K562 (cell line): ENCODE results near the gene TEX14. TPM values are rescaled to one million over a fixed set of nuclear protein-coding genes. Genes with fewer than 3 reads are reported as not detected.

ENCODE experiments used
- E2F5 ChIP-seq: sonication (generic); formaldehyde crosslinking; IDR thresholded peaks from 2 replicates; pipeline ENCODE4 v1.8.0; 2022; ENCODE audit warnings: mild to moderate bottlenecking, missing genetic modification reagents
- HNRNPL ChIP-seq: fragments of 200-400 bp; formaldehyde crosslinking; IDR thresholded peaks from 2 replicates; pipeline ENCODE4 v1.6.1; 2017; ENCODE audit warnings: low read depth, mild to moderate bottlenecking, low read length
- MBD2 ChIP-seq: sonication (generic); IDR thresholded peaks from 2 replicates; pipeline ENCODE4 v1.6.1; 2016; ENCODE audit warnings: low read depth, borderline replicate concordance
- MTA1 ChIP-seq: fragments of 450-650 bp; IDR thresholded peaks from 2 replicates; pipeline ENCODE4 v1.6.1; 2017; ENCODE audit warnings: borderline replicate concordance
- PCBP1 ChIP-seq: fragments of 200-400 bp; formaldehyde crosslinking; IDR thresholded peaks from 2 replicates; pipeline ENCODE4 v1.6.1; 2018; ENCODE audit warnings: mild to moderate bottlenecking, low read depth, low read length; ENCODE audit not compliant: poor library complexity, severe bottlenecking
- PHB2 ChIP-seq: fragments of 450-650 bp; IDR thresholded peaks from 2 replicates; pipeline ENCODE4 v1.6.1; 2017; ENCODE audit warnings: low read depth
- SP2 ChIP-seq: IDR thresholded peaks from 2 replicates; pipeline ENCODE4 v1.6.1; 2011; ENCODE audit warnings: mild to moderate bottlenecking, low read depth, low read length, moderate library complexity; ENCODE audit not compliant: poor library complexity, severe bottlenecking; ENCODE audit errors: extremely low read depth
- ZNF121 ChIP-seq: sonication (generic); formaldehyde crosslinking; conservative IDR thresholded peaks from 2 replicates; pipeline ENCODE4 v1.8.0; 2022; ENCODE audit warnings: missing genetic modification reagents
- ZNF140 ChIP-seq: fragments of 250-450 bp; sonication (Bioruptor Pico); IDR thresholded peaks from 2 replicates; pipeline ENCODE4 v1.8.0; 2021; ENCODE audit warnings: moderate library complexity, mild to moderate bottlenecking, inconsistent platforms
- ZNF318 ChIP-seq, 2 experiments: fragments of 450-650 bp; IDR thresholded peaks; 2 replicates each; pipeline ENCODE4 v1.6.1; 2016; ENCODE audit warnings: mild to moderate bottlenecking in 2 of 2, borderline replicate concordance in 1 of 2, low read depth in 1 of 2, moderate library complexity in 1 of 2
- ZNF512 ChIP-seq: IDR thresholded peaks from 2 replicates; pipeline ENCODE4 v1.6.1; 2016; ENCODE audit warnings: missing genetic modification characterization, missing compliant biosample characterization
- ZNF639 ChIP-seq, 2 experiments: fragments of 200-800 bp in 1 of 2; sonication (Bioruptor generic) in 1 of 2; sonication (generic) in 1 of 2; formaldehyde crosslinking in 1 of 2; IDR thresholded peaks in 1 of 2; conservative IDR thresholded peaks in 1 of 2; 2 replicates each; pipeline versions ENCODE4 v1.5.0 to v1.6.1; 2016 to 2020; ENCODE audit warnings: missing compliant biosample characterization in 1 of 2, missing genetic modification characterization in 1 of 2, missing genetic modification reagents in 1 of 2
- polyA plus RNA-seq, 8 experiments: library from polyadenylated mRNA; depleted of rRNA in 4 of 8; stranded (reverse) in 5 of 8; unstranded in 3 of 8; fragments of >200 nt; fragmentation: Nextera tagmentation in 2 of 8; fragmentation: Illumina TruSeq in 1 of 8; extraction: Ambion mirVana in 2 of 8; extraction: Trizol in 1 of 8; gene quantifications; 2 replicates each; pipeline versions ENCODE4 v1.2.1 to v1.2.3, GENCODE V29; 2011 to 2014; ENCODE audit warnings: inconsistent platforms in 1 of 8, missing spikeins in 1 of 8
- total RNA-seq, 7 experiments: library from RNA; depleted of rRNA in 6 of 7; stranded (reverse); fragments of >200 nt in 6 of 7; fragmentation: Illumina TruSeq in 2 of 7; extraction: Trizol in 2 of 7; gene quantifications; 2 replicates each; pipeline versions ENCODE4 v1.2.1 to v1.2.3, GENCODE V29; 2011 to 2021; ENCODE audit warnings: low replicate concordance in 1 of 7

The TEX14 gene
- total and polyA plus RNA-seq, 9 of the 15 experiments (the other 6 are each of a cell fraction or from before 2014, with no cell fraction given) = 0.05 to 0.12 (median 0.09) TPM; not detected in 1

- peak in 1 of 2 experiments; percentile 100; a peak in 2 of 4 replicates for TF ChIP-seq ZNF318 (IDR thresholded peaks at IDR 0.05; ENCODE audit: borderline replicate concordance in 1 of 2, low read depth in 1 of 2)
- peak; percentile 94 for TF ChIP-seq E2F5 (CRISPR knock-in tag)
- peak; percentile 96 for TF ChIP-seq HNRNPL
- no peak for TF ChIP-seq PCBP1
- peak; percentile 98 for TF ChIP-seq MTA1
- TF ChIP-seq SP2 = no peak
- 0 out of 2 replicates have a peak, but pooled peaks have one; percentile 61 for TF ChIP-seq ZNF140
- no peak; a peak in 1 of 4 replicates for TF ChIP-seq ZNF639 (CRISPR knock-in tag; conservative IDR thresholded peaks at IDR 0.05 in 1 of 2, IDR thresholded peaks at IDR 0.05 in 1 of 2)
- TF ChIP-seq MBD2 = peak; percentile 97
- TF ChIP-seq ZNF512 (tag) = no peak
- TF ChIP-seq PHB2 = peak; percentile 90
- TF ChIP-seq ZNF121 = no peak
Observed at GRCh38 chr17:58631523-58632323, 60.1 kb downstream of the TEX14 start (continued).
